Right forelimb (tissue), 1 donor: ENCODE data around the gene EFNA5.
A peak's percentile ranks its signal among the peaks of the same experiment; 100 is the strongest.

Source experiments
- DNase-seq: peaks from one replicate; pipeline ENCODE4 v3.0.0-alpha.2; 2018

Gene EFNA5

DNA sequence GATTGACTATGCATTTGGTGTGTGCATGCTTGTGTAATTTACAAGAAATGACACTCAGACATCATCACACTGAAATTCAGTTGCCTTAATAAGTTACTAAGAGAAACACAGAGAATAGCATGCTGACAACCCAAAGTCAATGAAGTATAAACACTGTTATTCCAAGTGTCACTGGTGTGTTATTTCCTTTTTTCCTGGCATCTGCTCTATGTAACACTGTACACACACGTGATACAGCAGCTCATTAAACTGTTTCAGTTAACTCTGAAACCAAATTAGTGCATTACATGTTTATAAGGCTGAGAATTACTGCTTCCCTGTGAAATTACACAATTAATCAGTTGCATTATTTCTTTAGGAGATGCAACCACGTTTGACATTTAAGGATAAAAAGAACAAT lies 252.7 kb downstream of the EFNA5 start:
- no peak for DNase-seq

DNA sequence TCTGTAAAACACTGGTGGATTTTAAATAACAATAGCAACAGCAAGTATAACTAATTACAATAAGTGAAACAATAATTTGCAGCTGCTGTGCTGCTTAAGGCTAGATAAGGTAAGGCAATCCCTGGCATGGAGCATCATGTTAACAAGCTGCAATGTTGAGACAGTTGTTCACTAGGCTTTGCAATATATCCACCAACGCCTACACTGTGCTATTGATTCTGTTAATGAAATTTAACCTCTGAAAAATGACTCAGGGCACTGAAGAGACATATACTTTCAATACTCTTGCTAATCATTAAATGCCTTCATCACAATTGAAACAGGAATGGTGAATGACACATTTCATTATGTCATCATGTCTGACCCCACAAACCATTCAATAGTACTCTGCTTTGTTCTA lies 255.0 kb downstream of the EFNA5 start:
- no peak for DNase-seq

DNA sequence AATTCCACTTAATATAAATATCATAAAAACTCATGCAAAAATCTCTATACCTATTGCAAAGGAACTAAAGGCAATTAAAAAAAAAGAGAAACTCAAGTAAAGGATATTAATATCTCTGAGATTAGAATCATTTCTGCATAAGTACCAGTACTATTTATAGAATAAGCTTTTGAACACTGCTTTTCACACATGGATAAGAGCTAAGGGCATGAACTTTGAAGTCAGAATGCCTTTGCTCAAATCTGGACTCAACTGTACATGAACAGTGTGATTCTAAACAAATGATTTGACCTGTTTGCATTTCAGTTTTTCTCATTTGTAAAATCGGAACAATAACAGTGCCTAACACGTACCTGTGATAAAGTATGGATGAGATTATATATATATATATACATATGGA lies 255.9 kb downstream of the EFNA5 start:
- DNase-seq, result no peak

DNA sequence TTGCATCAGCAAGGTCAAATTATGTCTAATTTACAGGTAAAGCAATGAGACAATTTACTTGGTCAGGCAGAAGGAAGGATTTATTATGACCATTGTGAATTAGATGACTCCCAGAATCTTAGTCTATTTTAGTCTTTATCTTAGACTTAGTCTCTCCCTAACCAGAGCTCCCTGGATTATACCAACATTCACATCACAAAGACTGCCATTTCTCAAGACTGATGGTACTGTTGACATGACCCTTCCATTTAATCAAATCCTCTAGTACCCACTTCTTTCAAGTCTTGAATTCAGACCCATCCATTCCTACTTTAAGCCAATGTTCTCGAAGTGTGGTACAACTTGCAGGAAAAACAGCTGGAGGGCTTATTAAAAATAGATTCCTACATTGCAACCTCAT lies 257.0 kb downstream of the EFNA5 start:
- DNase-seq, result no peak

DNA sequence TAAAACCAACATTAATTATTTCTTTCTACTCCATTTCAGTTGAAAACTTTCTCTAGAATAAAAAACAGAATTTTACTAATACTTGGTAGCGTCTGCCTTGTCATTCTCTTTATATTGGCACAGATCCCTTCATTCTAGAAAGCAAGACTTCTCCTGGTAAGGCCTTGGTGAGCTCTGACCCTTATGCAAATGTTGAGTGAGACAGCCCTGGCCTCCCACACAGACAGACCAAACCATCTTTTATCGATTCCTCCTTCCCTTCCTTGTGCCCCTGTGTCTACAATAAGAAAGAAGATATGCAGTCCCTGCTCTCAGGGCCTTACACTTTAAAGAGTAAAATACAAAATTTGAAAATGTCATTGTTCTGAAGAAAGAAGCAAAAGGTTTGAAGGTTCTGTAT lies 262.2 kb downstream of the EFNA5 start:
- DNase-seq, result no peak

DNA sequence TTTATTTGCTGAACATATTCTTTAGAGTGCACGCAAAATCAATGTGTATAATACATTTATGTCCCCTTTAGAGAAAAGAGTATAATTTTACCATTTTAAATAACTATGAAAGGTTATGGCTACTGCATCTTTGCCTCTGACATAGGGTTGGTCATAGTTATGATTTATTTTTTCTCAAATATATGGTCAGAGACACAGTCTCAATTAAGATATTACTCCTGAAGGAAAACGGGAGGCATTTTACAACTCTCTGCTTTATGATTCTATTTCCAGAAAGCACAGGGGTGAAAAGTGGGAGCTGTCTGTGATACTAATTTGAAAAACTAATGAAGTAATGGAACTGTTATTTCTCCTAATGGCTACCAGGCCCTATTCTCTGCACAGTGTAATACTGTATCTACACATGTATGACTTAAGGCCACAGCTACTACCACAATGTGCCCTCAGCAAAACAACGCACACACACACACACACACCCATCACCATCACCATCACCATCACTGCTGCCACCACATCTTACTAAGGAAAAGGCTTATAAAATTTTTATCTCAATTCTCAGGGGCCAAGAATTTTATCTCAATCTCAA lies 262.9 kb downstream of the EFNA5 start:
- DNase-seq, result no peak

DNA sequence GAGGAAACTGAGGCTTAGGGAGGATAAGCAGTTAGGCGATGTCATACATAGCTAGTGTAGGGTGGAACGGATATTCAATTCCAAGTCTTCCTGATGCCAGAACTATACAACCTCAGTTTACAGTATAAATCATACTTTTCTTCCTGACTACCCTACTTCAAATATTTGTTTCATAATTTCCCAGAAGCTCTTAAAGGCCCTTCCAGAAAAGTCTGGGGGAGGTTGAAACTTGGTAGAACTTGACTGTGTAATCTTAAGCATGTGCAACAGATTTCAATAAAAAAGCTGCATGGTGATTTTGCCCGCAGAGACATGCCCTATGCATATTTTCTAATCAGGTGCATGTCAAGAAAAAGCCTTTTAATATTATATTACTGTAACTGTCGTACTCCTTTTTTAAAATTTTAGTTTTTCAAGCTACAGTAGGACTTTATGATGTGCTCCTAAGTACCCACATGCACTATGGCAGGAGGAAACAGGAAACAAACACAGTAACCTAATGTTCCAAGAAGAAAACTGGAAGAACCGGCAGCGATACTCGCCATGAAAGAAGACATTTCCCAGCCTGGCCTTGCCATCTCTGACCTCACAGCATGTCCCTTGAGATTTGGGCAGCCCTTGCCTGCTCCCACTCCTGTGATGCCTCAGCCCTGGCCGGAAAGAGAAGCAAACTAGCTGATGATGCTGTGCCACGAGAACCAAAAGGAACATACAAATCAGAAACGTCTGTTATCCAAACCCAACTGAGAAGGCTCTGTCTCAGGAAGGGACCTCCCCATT lies 266.0 kb downstream of the EFNA5 start:
- no peak for DNase-seq

DNA sequence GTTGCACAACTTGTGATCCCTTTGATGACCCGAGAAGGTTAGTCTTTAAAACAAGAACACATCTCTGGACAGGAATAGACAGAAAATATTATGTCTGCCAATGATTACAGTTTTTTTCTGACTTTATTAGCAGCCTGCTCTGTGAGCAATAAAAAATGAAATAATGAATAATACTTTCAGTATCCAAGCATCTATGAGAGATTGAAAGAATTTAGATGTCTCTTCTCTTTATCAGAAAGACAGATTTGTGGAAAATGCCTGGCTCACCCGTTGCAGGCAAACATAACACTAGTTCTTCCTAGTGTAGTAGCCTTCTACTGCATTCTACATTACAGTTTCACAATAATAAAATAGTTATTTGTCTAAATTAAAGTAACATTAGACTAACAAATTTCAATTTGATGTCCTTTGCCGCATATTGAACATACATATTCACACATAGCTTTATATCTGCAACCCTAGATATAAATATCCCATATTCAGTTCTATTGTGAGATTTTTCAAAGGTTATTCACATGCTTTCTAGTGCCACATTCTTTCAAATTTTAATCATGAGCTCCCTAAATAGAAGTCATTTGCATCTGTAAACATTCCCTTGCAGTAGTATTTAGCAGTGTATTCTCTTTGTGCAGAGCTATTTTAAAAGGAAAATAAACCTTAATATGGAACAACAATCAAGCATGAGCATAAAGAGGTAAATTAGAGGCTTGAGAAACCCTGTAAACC lies 267.3 kb downstream of the EFNA5 start:
- DNase-seq, result no peak

DNA sequence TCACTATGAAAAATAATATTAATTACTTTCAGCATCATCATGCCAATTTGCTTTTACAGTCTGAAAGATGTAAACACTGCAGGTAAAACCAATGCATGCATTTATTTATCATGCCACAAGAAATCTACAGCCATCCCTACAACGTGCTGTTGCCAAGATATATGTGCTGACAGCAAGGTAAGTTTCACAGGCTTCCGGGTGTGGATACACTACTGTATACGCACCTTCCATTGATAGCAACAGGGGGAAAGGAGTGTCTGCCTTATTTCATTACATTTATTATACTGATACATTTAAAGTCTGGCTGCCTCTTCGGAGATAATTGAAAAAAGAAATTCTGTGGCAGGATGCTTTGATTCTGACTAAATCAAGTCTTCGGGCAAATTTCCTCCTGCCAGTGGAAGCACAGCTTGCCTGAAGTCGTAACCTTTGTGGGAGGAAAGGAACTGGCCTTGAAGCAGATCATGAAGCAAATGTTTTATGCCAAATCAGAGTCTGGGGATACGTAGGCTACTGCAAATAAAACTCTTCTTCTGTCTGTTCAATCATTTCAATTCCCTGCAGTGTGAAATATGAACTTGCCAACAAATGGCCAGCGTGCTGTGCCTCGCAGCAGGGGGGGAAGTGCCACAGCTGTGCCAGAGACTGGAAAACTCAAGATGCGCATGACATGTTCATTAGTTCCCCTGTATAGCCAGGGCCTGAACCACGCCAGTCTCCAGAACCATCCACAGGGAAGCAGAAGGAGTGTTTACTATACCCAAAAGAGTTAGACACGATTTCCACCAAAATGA lies 268.1 kb downstream of the EFNA5 start:
- DNase-seq, result peak; percentile 70

DNA sequence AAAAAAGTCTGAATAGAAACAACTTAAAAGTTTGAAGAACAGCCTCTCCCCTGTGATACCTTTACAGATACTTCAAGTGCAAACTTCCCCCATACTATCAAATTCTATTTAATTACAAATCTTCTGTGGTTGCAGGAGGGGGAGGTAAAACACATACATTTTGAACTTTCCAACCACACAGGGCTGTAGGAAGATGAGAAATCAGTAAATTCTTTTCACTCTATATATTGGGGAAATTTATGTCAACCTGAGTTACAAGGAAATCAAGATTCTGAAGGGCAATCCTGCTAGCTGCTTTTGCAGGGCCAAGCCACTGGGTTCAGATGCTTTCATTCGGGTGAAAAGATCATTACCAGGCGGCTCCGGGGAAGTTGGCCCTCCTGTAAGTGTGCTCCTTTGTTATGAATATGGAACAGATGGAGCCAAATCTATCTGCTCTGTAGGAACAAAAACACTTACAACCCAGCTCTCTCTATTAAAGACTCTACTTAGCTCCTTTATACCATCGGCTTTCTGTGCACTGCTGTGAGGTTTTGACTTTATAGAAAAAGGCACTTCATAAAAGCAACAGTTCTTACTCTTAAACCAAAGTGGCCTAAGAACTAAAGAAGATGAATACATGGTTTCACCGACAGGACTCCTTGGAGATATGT lies 269.1 kb downstream of the EFNA5 start:
- no peak for DNase-seq

DNA sequence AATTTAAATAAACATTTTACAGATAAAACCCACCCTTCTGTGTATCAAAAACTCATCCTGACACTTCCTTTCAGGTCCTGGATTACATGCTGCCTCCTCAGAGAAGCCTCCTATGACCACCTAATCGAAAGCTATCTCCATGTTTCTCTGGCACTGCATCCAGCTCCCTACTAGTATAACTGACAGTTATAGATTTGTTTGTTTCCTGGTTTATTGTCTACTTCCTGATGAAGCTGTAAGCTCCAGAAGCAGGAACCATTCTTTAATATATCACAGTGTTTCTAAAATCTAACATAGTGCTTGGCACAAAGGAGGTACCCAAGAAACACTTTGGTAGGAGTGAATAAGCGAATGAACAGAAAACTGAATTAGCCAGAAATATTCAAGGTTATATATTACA lies 270.4 kb downstream of the EFNA5 start:
- DNase-seq, result no peak

DNA sequence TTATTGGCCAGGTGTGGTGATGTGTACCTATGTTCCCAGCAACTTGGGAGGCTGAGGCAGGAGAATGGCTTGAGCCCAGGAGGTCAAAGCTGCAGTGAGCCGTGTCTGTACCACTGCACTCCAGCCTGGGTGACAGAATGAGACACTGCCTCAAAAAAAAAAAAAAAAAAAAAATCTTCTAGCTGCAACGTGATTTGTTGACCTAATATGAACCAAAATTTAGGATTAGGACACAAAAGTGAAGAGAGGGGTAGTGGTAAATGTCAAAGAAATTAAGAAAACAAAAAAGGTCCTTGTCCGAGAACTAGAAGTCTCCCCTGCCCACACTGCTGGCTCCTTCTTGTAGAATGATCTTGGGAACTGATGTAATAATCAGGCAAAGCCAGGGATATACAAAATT lies 272.0 kb downstream of the EFNA5 start:
- DNase-seq, result no peak

DNA sequence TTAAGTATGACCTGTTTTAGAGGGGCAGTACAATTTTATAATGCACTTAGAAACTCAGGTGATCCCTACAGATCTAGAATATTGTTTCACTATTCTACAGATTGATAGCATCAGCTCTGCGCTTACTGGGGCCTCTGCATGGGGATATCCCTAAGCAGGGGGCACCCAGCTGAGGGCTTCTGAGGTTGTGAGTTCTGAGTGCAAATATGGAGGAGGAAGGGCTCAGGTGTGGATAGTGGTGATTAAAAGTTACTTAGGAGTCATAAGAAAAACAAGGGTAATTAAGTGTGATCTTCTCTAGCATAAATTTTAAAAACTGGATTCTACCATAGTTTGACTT lies 274.4 kb downstream of the EFNA5 start:
- no peak for DNase-seq

DNA sequence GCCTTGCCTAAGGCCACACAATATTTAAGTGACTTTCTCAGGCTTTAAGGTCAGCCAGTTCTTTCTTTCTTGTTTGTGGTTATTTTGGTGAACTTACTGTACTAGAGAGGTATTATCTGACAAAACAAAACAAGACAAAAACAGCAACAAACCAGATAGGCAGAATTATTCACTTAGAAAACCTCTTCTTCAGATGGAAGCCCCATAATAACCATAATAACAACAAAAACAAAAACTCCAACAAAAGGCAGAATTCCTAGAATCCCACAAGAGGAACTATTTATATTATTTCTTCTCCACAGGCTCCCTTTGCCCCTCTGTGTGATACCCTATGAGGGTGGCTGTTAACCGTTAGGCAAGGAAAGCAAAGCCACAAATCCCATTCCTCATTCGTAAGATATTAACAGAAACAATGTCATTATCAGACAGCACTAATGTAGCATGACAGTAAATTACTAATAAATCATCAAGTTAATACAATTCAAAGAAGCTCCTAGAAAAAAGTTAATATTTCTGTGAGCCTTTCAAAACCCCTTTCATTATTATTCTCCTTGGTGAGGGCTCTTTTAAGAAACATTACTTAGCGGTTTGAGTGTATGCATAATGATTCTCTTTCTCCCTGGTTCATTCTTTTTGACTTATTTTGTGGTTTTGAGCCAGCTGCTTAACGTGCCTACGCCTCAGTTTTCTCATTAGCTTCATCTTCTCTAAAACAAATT lies 274.9 kb downstream of the EFNA5 start:
- no peak for DNase-seq

DNA sequence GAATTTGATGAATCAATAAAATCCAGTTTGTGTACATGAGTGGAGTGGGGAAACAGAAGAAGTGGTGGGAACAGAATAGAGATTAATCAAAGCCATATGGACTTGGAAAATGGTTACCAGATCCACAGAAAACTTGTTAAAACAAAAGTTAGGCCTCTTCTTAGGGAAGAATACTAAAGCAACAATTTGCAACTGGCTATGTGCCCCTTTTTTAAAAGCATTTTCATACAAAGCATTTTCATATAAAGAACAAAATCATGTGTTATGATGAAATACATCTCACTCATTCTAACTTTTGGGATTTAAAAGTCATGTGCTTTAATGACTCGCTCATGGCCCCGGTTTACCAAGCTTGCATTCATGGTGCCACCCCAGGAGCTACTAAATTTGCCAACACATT lies 276.9 kb downstream of the EFNA5 start:
- no peak for DNase-seq

DNA sequence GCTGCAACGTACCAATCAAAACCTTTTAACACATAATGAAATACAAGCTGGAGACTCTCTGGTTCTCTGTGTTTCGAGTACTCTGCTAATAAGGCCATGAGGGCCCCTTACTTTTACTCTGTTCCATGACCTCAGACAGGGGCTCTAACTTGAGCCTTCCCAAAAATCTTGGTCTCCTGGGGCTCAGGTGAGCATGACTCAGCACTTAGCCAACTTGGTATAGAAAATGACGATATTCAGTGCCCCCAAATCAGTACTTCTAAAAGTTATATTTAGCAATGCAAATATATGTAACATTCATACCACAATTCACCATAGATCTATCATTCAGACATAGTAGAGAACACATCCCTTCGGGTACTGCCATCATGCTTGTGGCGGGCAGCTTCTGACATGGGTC lies 278.9 kb downstream of the EFNA5 start:
- no peak for DNase-seq

DNA sequence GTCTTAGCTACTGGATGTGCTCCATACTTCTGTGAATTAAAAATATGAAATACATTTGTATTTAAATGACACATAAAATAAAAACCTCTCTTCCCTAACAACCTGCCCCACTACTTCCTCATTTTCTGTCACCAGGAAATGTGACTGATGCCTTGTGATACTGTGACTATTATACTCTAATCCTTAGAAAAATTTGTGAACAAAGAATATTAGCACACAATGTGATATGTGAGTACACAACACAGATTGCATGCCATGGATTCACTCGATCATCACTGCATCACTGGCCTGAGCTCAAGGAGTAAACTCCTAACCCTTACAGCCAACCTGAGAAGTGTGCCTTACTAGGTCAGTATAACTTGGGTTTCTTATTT lies 281.0 kb downstream of the EFNA5 start:
- no peak for DNase-seq

DNA sequence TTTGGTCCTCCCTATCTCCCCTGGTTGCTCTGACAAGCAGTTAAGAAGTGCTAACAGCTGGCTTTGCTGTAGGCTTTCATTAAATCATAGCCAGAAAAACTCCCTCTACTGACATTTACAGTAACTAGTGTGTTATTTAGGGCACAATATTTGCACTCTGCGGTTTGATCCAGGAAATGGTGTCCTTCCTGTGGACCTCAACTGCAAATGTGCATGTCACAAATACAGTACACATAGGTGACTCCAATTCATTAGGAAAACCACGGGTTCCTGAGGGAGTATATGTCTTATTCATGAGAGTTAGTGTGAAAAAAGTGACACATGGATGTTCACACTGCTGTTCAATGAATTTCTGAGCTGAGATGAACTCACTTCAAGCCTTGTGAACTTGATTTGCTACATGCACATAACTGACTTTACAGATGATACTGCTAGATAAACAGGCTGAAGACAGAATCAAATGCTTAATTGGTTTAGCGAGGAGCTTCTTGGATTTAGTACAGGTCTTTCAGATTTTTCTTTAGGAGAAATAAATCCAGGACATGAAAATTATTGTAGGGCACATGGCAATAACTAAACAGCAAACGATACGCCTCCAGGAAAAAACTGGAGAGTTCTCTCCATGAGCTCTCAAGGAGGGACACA lies 281.5 kb downstream of the EFNA5 start:
- no peak for DNase-seq

DNA sequence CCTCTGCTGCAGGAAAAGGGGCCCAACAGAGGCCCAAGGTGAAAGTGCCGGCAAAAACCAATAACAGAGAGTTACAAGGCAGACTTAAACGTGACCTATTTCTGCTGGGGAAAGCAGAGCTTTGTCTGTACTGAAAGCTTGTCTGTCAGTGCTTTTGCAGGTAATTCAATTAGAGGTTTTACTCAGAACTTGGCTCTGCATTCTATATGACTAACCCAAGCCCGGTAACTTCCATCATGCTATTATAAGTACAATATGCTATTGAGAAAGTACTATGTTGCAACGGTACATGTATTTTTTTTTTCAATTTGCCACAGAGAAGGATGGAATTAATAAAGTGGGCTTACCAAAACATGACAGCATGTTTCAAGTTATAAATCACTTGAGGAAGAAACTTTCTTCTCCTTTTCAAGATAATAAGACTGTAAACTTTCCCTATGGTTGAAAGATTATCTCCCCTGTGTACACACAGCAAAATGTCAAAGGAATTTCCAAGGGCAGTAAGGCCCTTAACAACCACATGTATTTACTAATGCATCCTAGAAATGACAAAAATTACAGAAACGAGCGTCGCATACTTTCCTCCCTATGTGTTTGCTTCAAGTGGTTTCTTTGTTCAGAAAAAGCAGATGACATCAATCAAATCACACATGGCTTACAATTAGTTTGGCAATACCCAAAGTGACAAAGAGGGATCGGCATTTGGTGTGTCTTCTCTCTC lies 282.4 kb downstream of the EFNA5 start:
- peak; percentile 48 for DNase-seq

DNA sequence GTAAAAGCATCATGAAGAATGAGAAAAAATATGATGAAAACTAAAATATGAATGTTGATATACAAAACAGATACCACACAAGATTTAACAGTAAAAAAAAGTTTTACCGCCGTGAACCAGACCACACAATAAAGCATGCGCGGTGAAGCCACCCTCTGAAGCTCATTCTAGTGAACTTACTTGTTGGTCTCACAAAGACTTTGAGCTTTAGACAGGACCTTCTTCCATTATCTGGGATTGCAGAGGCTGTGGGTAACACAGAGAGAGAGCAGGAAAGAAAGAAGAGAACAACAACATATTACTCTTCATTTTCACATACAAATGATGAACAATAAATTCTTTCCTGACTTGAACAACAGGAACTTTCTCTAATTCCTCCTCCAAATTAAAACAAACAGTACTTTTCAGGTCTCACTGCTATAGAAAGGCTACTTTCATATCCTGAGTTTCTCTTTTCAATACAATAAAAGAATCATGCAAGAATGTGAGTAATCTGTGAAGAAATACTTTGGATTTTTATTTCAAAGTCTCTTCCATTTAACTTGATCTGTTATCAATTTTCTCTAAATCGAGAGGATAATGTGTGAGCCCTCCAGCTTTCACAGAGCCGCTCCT lies 283.1 kb downstream of the EFNA5 start:
- DNase-seq, result no peak

DNA sequence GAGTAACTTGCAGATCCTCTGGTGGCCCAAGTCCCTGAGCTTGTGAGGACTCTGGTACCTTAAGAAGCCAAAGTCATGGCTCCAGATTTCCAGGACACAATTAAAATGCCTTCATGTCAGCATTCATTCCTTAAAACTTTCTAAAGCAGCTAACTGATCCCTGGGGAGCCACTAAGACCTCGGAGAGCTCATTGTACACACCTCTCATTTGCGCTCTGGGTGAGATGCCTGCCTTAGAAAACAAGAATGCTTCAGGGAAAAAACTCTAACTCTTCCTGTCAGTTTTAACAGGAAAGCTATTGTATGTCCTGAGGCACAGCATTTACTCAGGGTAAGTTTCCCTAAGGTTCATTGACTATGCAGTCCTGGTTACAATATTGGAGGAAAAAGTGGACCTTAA lies 285.0 kb downstream of the EFNA5 start:
- DNase-seq, result no peak
